ENCODE results near the gene SNAPC4.

SNAPC4 gene

GRCh38 chr9:136398286-136398685, 1.7 kb downstream of the SNAPC4 start:
- DNase-seq (ENCODE audit: extremely low read depth, low read depth): no peak
- TF ChIP-seq CTCF (IDR thresholded peaks at IDR 0.05; ENCODE audit: low read depth, low read length): no peak

GRCh38 chr9:136397643-136398042, 2.3 kb downstream of the SNAPC4 start:
- no peak for TF ChIP-seq CTCF (IDR thresholded peaks at IDR 0.05; ENCODE audit: low read depth, low read length)

GRCh38 chr9:136396219-136396515, 3.8 kb downstream of the SNAPC4 start:
- TF ChIP-seq CTCF (IDR thresholded peaks at IDR 0.05; ENCODE audit: low read depth, low read length): no peak
- DNase-seq (ENCODE audit: extremely low read depth, low read depth): no peak

More at GRCh38 chr9:136397643-136398042, 2.3 kb downstream of the SNAPC4 start:
- no peak for DNase-seq (ENCODE audit: extremely low read depth, low read depth)

GRCh38 chr9:136395345-136396218, 4.4 kb downstream of the SNAPC4 start:
- no peak for DNase-seq (ENCODE audit: extremely low read depth, low read depth)
- TF ChIP-seq CTCF (IDR thresholded peaks at IDR 0.05; ENCODE audit: low read depth, low read length): no peak

- no peak for DNase-seq (ENCODE audit: extremely low read depth, low read depth)
- no peak for TF ChIP-seq CTCF (IDR thresholded peaks at IDR 0.05; ENCODE audit: low read depth, low read length)
Measured at GRCh38 chr9:136395020-136395340, 5.0 kb downstream of the SNAPC4 start.

- no peak for TF ChIP-seq CTCF (IDR thresholded peaks at IDR 0.05; ENCODE audit: low read depth, low read length)
- no peak for DNase-seq (ENCODE audit: extremely low read depth, low read depth)
Measured at GRCh38 chr9:136394312-136395019, 5.5 kb downstream of the SNAPC4 start.

- no peak for DNase-seq (ENCODE audit: extremely low read depth, low read depth)
- no peak for TF ChIP-seq CTCF (IDR thresholded peaks at IDR 0.05; ENCODE audit: low read depth, low read length)
Measured at GRCh38 chr9:136393531-136393930, 6.4 kb downstream of the SNAPC4 start.

All from AG09319 (cell line).